Middle frontal gyrus (tissue), 1 donor: ENCODE data around the gene ZNF418.

Experiments
- DNase-seq: peaks from one replicate; pipeline ENCODE4 v3.0.0-alpha.2; 2015; ENCODE audit warnings: low spot score; ENCODE audit errors: extremely low spot score

The ZNF418 gene

GRCh38 chr19:57934820-57935665, at the start of gene ZNF418:
Gene ZNF418, minus strand, starts transcription at chr19:57935402. Its CDS starts 1,580 bp downstream, at chr19:57933822.
- peak; percentile 89 for DNase-seq

GRCh38 chr19:57978586-57979289, 43.5 kb upstream of the ZNF418 start:
- no peak for DNase-seq

GRCh38 chr19:57974434-57974833, 39.2 kb upstream of the ZNF418 start, which contains the start of gene C19orf18:
Gene C19orf18, minus strand, starts transcription at chr19:57974534. Its CDS starts 102 bp downstream, at chr19:57974432.
- no peak for DNase-seq

- no peak for DNase-seq
These were observed 29.6 kb upstream of the ZNF418 start for GRCh38 chr19:57964761-57965160.

- DNase-seq: no peak
These were observed 26.6 kb upstream of the ZNF418 start for GRCh38 chr19:57961785-57962184.

- DNase-seq: no peak
These were observed 19.8 kb upstream of the ZNF418 start for GRCh38 chr19:57954996-57955395.

GRCh38 chr19:57949702-57950101, 14.5 kb upstream of the ZNF418 start:
- no peak for DNase-seq

GRCh38 chr19:57949296-57949695, 14.1 kb upstream of the ZNF418 start:
- no peak for DNase-seq

GRCh38 chr19:57947419-57948134, 12.4 kb upstream of the ZNF418 start, which contains the start of gene ZNF256:
Gene ZNF256, minus strand, starts transcription at chr19:57947706. Its CDS starts 232 bp downstream, at chr19:57947474.
- DNase-seq: peak; percentile 91

- no peak for DNase-seq
These were observed 11.9 kb upstream of the ZNF418 start for GRCh38 chr19:57947088-57947418.

GRCh38 chr19:57946316-57946715, 11.1 kb upstream of the ZNF418 start:
- DNase-seq: no peak

- no peak for DNase-seq
These were observed 6.4 kb upstream of the ZNF418 start for GRCh38 chr19:57941593-57941992.

- no peak for DNase-seq
These were observed 529 bp upstream of the ZNF418 start for GRCh38 chr19:57935731-57936130.

- no peak for DNase-seq
These were observed 7.6 kb downstream of the ZNF418 start for GRCh38 chr19:57927587-57927986.

GRCh38 chr19:57916168-57916995, 18.8 kb downstream of the ZNF418 start, which contains the start of gene ZNF417:
Gene ZNF417, minus strand, starts transcription at chr19:57916592. Its CDS starts 181 bp downstream, at chr19:57916411.
- peak; percentile 95 for DNase-seq

- DNase-seq: no peak
These were observed 20.7 kb downstream of the ZNF418 start for GRCh38 chr19:57914531-57914930.

GRCh38 chr19:57907394-57907793, 27.8 kb downstream of the ZNF418 start:
- DNase-seq: no peak

- no peak for DNase-seq
These were observed 29.9 kb downstream of the ZNF418 start for GRCh38 chr19:57905258-57905657.

- no peak for DNase-seq
These were observed 31.5 kb downstream of the ZNF418 start for GRCh38 chr19:57903618-57904184.

- no peak for DNase-seq
These were observed 34.9 kb downstream of the ZNF418 start for GRCh38 chr19:57900311-57900710.
